HepG2 (cell line): ENCODE measurements around the gene OR11L1. TPM values are rescaled to one million over a fixed set of nuclear protein-coding genes. Genes with fewer than 3 reads are reported as not detected.

Experiments
- ATAC-seq: fragments of 200-7000 bp; cut with Tn5 transposase; 3 replicates; pipeline ENCODE4 v1.9.1; 2020; ENCODE audit warnings: mild to moderate bottlenecking, moderate library complexity
- BruUV-seq: library from RNA; stranded (reverse); fragments of 400-500 nt; replicated peaks from 2 replicates; lab custom pipeline; 2021; lab: Mats Ljungman, UMichigan
- CTCF ChIA-PET: fragments of 300-600 bp; formaldehyde crosslinking; extraction: SDS; loops from one replicate; lab custom pipeline; 2021; ENCODE audit warnings: low total read pairs, inconsistent platforms, low intra/inter-chr PET ratio; lab: Yijun Ruan, JAX
- POLR2A ChIA-PET: fragments of 350-600 bp; sonication (Branson Sonifier 250); formaldehyde crosslinking; loops from one replicate; lab custom pipeline; 2020; ENCODE audit warnings: antibody characterized with exemption, inconsistent platforms; lab: Yijun Ruan, JAX
- DNase-seq: peaks from one replicate; pipeline ENCODE4 v3.0.0-alpha.2; 2015; ENCODE audit warnings: low spot score
- FAIRE-seq: peaks from 3 replicates; lab custom pipeline; 2011; peaks lifted over from hg19 to GRCh38; lab: Jason Lieb, UNC
- H2AFZ ChIP-seq: one replicate; pipeline ENCODE4 v1.6.1; 2011; ENCODE audit warnings: low read length, inconsistent platforms
- H3K27ac ChIP-seq: fragments of 300-600 bp; 3 replicates; pipeline ENCODE4 v1.8.0; 2011; ENCODE audit warnings: mixed run types, mild to moderate bottlenecking, mixed read lengths, low read length, inconsistent platforms; ENCODE audit not compliant: insufficient read depth; ENCODE audit errors: extremely low read length
- H3K27me3 ChIP-seq, 2 experiments: fragments of 200-600 bp in 1 of 2; 2 replicates in 1 of 2; 3 replicates in 1 of 2; pipeline versions ENCODE4 v1.6.0 to v1.8.0; 2011; ENCODE audit warnings: low read length in 2 of 2, mild to moderate bottlenecking in 2 of 2, moderate library complexity in 2 of 2, inconsistent platforms in 1 of 2; ENCODE audit not compliant: insufficient read depth in 2 of 2, control insufficient read depth in 1 of 2
- H3K36me3 ChIP-seq, 2 experiments: fragments of 200-600 bp in 1 of 2; replicated peaks in 1 of 2; 2 replicates in 1 of 2; 3 replicates in 1 of 2; pipeline versions ENCODE4 v1.5.1 to v1.8.0; 2011; ENCODE audit warnings: low read length in 2 of 2, inconsistent platforms in 1 of 2; ENCODE audit not compliant: insufficient read depth in 2 of 2, control insufficient read depth in 1 of 2
- H3K4me1 ChIP-seq: 2 replicates; pipeline ENCODE4 v1.5.1; 2012; ENCODE audit warnings: low read length, inconsistent platforms; ENCODE audit not compliant: insufficient read depth
- H3K4me2 ChIP-seq: 2 replicates; pipeline ENCODE4 v1.6.0; 2011; ENCODE audit warnings: low read depth, low read length, inconsistent platforms
- H3K4me3 ChIP-seq, 3 experiments: fragments of 200-600 bp in 1 of 3; sonication (generic), shearing (Covaris generic) in 1 of 3; replicated peaks in 1 of 3; 2 replicates each; pipeline ENCODE4 v1.5.1; 2011 to 2016; ENCODE audit warnings: low read length in 3 of 3, inconsistent platforms in 2 of 3, low read depth in 2 of 3, mild to moderate bottlenecking in 2 of 3, control low read depth in 1 of 3, mixed read lengths in 1 of 3; ENCODE audit not compliant: insufficient read depth in 1 of 3
- H3K79me2 ChIP-seq: one replicate; pipeline ENCODE4 v1.6.1; 2011; ENCODE audit warnings: low read length, inconsistent platforms; ENCODE audit not compliant: insufficient read depth
- H3K9ac ChIP-seq: 2 replicates; pipeline ENCODE4 v1.6.0; 2011; ENCODE audit warnings: mild to moderate bottlenecking, low read depth, low read length, inconsistent platforms; ENCODE audit not compliant: insufficient read depth
- H3K9me3 ChIP-seq: 2 replicates; pipeline ENCODE4 v1.5.1; 2012; ENCODE audit warnings: mild to moderate bottlenecking, low read length
- H4K20me1 ChIP-seq: 2 replicates; pipeline ENCODE4 v1.6.0; 2011; ENCODE audit warnings: inconsistent platforms, mild to moderate bottlenecking, low read length, moderate library complexity; ENCODE audit not compliant: insufficient read depth
- CREB3 ChIP-seq: sonication (generic); formaldehyde crosslinking; IDR thresholded peaks from 2 replicates; pipeline ENCODE4 v1.5.0; 2020; ENCODE audit warnings: missing genetic modification reagents
- FOXA3 ChIP-seq: IDR thresholded peaks from 2 replicates; pipeline ENCODE4 v1.6.1; 2016; ENCODE audit warnings: missing genetic modification reagents, missing compliant biosample characterization
- MBD4 ChIP-seq: IDR thresholded peaks from 2 replicates; pipeline ENCODE4 v1.6.1; 2012; ENCODE audit warnings: low read length, inconsistent platforms, borderline replicate concordance
- MXD4 ChIP-seq: IDR thresholded peaks from 2 replicates; pipeline ENCODE4 v1.6.1; 2016; ENCODE audit warnings: mild to moderate bottlenecking, missing biosample characterization, missing genetic modification reagents
- SMAD1 ChIP-seq: sonication (generic); formaldehyde crosslinking; IDR thresholded peaks from 2 replicates; pipeline ENCODE4 v1.4.0; 2020; ENCODE audit warnings: missing genetic modification reagents, low read depth, mild to moderate bottlenecking, borderline replicate concordance
- SNRNP70 ChIP-seq: fragments of 200-400 bp; formaldehyde crosslinking; IDR thresholded peaks from 2 replicates; pipeline ENCODE4 v1.6.1; 2017; ENCODE audit warnings: mild to moderate bottlenecking, low read depth, low read length, moderate library complexity
- SRF ChIP-seq: IDR thresholded peaks from 2 replicates; pipeline ENCODE4 v1.6.1; 2011; ENCODE audit warnings: mild to moderate bottlenecking, low read depth, low read length, moderate library complexity
- ZBTB1 ChIP-seq: sonication (generic); formaldehyde crosslinking; IDR thresholded peaks from 2 replicates; pipeline ENCODE4 v1.4.0; 2020; ENCODE audit warnings: missing genetic modification reagents, borderline replicate concordance
- ZNF280D ChIP-seq: sonication (generic); formaldehyde crosslinking; IDR thresholded peaks from 2 replicates; pipeline ENCODE4 v1.5.1; 2020; ENCODE audit warnings: mild to moderate bottlenecking, missing genetic modification reagents
- ZNF552 ChIP-seq: sonication (generic); formaldehyde crosslinking; IDR thresholded peaks from 2 replicates; pipeline ENCODE4 v1.9.0; 2022; ENCODE audit warnings: missing genetic modification reagents, mild to moderate bottlenecking, borderline replicate concordance
- ZNF710 ChIP-seq: sonication (generic); formaldehyde crosslinking; IDR thresholded peaks from 2 replicates; pipeline ENCODE4 v1.5.0; 2020; ENCODE audit warnings: mild to moderate bottlenecking, missing genetic modification reagents, borderline replicate concordance
- ZNF883 ChIP-seq: sonication (generic); formaldehyde crosslinking; IDR thresholded peaks from 2 replicates; pipeline ENCODE4 v1.5.1; 2020; ENCODE audit warnings: mild to moderate bottlenecking, missing genetic modification reagents; ENCODE audit errors: not compliant biosample characterization
- WGBS: methylation state at CpG from one replicate; pipeline ENCODE4 v1.1.6; 2017; ENCODE audit warnings: low lambda C conversion rate; 5-methylcytosine and 5-hydroxymethylcytosine counted together
- in situ Hi-C: cut with HindIII; loops from 2 replicates; pipeline ENCODE4 v1.10.0; 2017; ENCODE audit warnings: low pct_unique_long_range_greater_than_20kb; ENCODE audit not compliant: extremely low pct_ligation_motif_present
- intact Hi-C: fragments of 100-400 bp; cut with micrococcal nuclease; formaldehyde crosslinking; loops from one replicate; pipeline ENCODE4 v1.10.0; 2022; ENCODE audit not compliant: unreplicated experiment
- polyA plus RNA-seq, 8 experiments: library from polyadenylated mRNA; depleted of rRNA in 3 of 8; stranded (reverse) in 7 of 8; unstranded in 1 of 8; fragments of >200 nt; fragmentation: Illumina TruSeq in 4 of 8; extraction: Trizol in 4 of 8; gene quantifications; 2 replicates each; pipeline versions ENCODE4 v1.2.1 to v1.2.3, GENCODE V29; 2011 to 2016; ENCODE audit warnings: low read depth in 4 of 8, missing spikeins in 1 of 8, mixed read lengths in 1 of 8; ENCODE audit not compliant: insufficient read depth in 1 of 8
- total RNA-seq, 5 experiments: library from RNA; depleted of rRNA; stranded (reverse); fragments of >200 nt; fragmentation: Illumina TruSeq; extraction: Trizol; gene quantifications; 2 replicates each; pipeline ENCODE4 v1.2.3, GENCODE V29; 2016; ENCODE audit warnings: low read depth in 1 of 5

Gene OR11L1
- total and polyA plus RNA-seq, 2 of the 13 experiments (the other 11 are each of a cell fraction or from before 2014, with no cell fraction given): not detected

GRCh38 chr1:247855911-247856310 lies 14.2 kb upstream of the OR11L1 start:
- H3K79me2 ChIP-seq: no peaks in the 10 kb centered on the region
- no peaks in the 10 kb centered on the region; a peak in 2 of 5 replicates for H3K27me3 ChIP-seq
- 15% methylated on average over 4 of the region's 4 CpGs for WGBS
- POLR2A ChIA-PET: no interaction called here
- CTCF ChIA-PET: no interaction called here
- BruUV-seq: no TSS peak
- H3K27ac ChIP-seq: no peak overlapping the region
- H3K36me3 ChIP-seq: no peaks in the 10 kb centered on the region
- DNase-seq (no peak), FAIRE-seq (no peak), ATAC-seq (no peak)
- no peaks in the 10 kb centered on the region for H4K20me1 ChIP-seq
- intact Hi-C loops (no loop called here), in situ Hi-C loops (no loop called here)
- H3K4me2 ChIP-seq: no peak overlapping the region
- TF ChIP-seq MBD4 (no peak), SRF (no peak), FOXA3 (CRISPR knock-in tag) (no peak), ZNF552 (CRISPR knock-in tag) (no peak), ZNF883 (CRISPR knock-in tag) (no peak), ZBTB1 (CRISPR knock-in tag) (no peak), ZNF280D (CRISPR knock-in tag) (no peak), MXD4 (CRISPR knock-in tag) (no peak), ZNF710 (CRISPR knock-in tag) (no peak), SNRNP70 (no peak), CREB3 (CRISPR knock-in tag) (no peak), SMAD1 (CRISPR knock-in tag) (no peak)
- TF ChIP-seq, all 625 proteins: peak for 0
- H3K4me1 ChIP-seq: no peaks in the 10 kb centered on the region
- no peak overlapping the region for H3K9ac ChIP-seq
- no peak overlapping the region for H2AFZ ChIP-seq
- H3K9me3 ChIP-seq: no peaks in the 10 kb centered on the region
- H3K4me3 ChIP-seq: no peak overlapping the region
